Stimulated activated CD8-positive, alpha-beta memory T cell treated with anti-CD3 and anti-CD28 coated beads, Interleukin-15, amount 100 ng/mL, for 1 hour (primary cell): ENCODE measurements around the gene SSC5D.
"Not testable (repeated sequence)": the region's sequence is repeated elsewhere in the genome, so short reads cannot be mapped to it uniquely, and the experiment has no call there.

Experiments
- DNase-seq: peaks from one replicate; pipeline ENCODE4 v3.0.0-alpha.2; 2020; ENCODE audit warnings: low read depth

The SSC5D gene

DNA sequence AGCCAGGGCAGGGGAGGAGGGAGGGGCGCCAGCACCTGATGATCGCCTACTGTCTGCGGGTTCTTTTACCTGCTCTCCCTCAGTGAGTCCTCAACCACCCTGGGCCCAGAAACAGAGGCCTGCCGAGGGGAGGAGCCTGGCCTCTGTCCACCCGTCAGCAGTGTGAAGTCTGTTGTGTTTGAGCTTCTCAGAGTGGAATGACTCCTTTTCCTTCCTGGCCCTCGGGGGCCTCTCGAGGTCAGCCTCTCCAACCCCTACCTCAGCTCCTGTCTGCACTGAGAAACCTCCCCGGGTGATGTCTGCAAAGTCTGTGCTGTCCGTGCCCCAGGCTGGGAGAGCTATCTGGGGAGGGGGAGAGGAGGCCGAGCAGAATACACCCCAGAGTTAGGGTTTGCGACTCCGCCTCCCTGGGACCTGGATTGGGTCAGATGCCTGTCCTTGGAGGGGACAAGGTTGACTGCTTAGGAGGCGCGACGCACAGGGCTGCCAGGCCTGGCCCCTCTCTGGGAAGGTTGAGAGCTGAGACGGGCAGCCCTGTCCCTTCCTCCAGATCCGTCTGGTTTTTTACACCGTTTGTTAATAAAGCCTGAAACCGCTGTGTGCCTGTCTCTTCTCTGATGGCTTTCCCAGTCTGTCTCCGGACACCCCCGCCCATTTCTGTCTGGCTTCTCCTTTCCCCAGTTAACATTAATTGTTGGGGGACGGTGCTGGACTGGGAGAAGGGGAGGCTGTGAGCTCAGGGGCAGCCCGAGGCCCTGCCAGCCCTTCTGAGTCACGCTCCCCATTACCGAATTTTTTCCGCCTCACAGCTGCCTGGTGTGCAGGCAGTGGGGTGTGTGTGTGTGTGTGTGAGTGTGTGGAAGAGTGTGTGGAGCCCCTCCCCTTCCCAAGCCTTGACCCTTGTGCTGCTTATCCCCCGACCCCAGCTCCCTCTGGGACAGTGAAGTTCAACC lies 989 bp upstream of the SSC5D start:
- DNase-seq = no peak

DNA sequence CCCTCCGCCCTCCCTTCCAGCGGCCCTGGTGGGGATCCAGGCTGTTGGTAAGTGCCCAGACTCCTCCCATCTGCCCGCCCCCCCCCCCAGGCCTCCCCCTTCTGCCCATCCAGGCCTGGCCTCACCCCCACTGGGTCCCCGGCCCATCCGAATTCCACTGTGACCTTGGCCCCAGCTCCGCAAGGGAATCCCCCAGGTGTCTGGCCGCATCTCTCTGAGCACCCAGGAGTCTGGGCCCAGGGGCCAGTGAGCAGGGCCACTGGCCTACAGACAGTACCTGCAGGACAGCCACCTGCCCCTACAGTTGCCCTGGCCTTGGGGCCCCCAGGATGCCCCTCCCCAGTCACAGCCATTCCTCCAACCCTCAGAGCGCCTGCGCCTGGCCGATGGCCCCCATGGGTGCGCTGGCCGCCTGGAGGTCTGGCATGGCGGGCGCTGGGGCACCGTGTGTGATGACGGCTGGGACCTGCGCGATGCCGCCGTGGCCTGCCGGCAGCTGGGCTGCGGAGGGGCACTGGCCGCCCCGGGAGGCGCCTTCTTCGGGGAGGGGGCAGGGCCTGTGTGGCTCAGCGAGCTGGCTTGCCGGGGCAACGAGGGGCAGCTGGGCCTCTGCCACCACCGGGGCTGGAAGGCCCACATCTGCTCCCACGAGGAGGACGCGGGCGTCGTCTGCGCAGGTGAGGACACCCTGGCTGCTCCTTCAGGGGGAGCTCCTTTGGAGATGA lies 912 bp downstream of the SSC5D start:
- no peak for DNase-seq

DNA sequence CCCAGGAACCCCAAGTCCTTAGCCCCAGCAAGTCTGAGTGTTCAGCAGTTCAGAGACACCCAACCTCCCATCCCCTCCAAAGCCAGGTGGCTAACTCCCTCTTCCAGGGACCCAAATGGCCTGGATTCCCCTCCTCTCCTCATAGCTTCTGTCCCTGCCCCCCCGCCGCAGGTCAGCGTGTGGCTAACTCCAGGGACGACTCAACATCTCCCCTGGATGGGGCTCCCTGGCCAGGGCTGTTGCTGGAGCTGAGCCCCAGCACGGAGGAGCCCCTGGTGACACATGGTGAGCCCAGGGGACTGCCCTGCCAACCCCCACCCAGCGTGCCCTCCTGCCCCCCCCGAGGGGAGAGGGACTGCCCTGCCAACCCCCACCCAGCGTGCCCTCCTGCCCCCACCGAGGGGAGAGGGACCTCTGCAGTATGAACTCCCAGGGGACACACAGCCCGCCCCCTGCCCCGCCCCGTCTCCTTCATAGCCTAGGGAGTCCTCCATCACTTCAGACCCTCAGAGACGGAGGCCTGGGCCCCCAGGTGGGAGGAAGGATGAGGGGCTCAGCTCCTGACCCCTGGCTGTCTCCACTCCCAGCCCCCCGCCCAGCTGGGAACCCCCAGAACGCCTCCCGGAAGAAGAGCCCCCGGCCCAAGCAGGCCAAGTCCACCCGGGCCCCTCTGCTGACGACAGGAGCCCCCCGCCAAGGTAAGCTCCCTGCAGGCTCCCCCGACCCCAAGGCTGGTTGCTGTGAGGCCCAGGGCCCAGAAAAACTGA lies 1.7 kb downstream of the SSC5D start:
- DNase-seq = no peak

- no peak for DNase-seq
Measured at GRCh38 chr19:55490478-55491432, 2.5 kb downstream of the SSC5D start.

DNA sequence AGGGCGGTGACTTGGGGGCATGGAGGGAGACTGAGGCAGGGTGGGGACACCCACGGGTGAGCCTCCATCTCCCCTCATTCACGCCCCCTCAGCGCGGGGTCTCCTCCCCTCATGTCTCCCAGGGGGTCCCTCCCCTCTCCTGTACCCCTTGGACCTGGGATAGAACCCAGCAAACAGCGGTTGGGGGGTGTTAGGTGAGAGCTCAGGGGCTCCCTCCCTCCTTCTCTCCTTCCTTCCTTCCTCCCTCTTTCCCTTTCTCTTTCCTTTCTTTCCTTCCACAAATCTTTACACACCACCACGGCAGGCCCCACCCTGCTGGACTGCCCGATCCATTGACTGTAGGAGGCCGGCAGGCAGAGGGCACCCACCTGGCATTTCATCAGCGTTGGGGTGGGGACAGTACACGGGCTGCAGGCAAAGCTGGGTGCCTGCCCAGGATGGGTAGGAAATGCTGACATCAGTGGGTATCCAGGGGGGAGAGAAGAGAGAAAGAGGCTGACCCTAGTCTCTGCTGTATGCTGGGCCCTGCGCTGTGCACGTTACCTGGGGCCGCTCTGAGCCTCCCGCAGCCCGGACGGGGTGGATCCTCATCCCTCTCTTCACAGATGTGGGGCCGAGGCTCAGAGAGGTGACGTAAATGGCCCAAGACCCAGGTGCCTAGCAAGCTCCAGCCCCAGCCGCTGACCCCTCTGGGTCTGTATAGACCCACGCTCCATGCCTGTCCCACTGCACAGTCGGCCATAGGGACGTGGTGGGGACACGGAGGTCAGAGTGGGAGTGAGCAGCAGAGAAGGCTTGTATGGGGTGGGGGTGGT lies 3.5 kb downstream of the SSC5D start:
- no peak for DNase-seq

- DNase-seq = no peak
Measured at GRCh38 chr19:55492362-55492944, 4.2 kb downstream of the SSC5D start.

GRCh38 chr19:55493052-55493644 lies 4.9 kb downstream of the SSC5D start:
- no peak for DNase-seq

DNA sequence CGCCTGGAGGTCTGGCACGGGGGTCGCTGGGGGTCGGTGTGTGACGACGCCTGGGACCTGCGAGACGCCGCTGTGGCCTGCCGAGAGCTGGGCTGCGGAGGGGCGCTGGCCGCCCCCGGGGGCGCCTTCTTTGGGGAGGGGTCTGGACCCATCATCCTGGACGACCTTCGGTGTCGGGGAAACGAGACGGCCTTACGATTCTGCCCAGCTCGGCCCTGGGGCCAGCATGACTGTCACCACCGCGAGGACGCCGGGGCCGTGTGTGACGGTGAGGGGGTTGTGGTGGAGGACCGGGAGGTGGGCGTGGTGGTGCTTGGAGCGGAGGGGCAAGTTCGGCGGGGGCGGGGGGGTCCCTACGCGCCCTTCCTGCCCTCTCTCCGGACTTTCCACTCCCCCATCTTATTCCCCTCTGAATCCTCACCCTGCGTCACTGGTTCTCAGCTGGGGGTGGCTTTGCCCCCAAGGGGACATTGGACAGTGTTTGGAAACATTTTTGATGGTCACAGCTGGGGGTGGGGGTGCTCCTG lies 5.5 kb downstream of the SSC5D start:
- DNase-seq = no peak

GRCh38 chr19:55494172-55494761 lies 6.0 kb downstream of the SSC5D start:
- no peak for DNase-seq

GRCh38 chr19:55495646-55496349 lies 7.6 kb downstream of the SSC5D start:
- no peak for DNase-seq

DNA sequence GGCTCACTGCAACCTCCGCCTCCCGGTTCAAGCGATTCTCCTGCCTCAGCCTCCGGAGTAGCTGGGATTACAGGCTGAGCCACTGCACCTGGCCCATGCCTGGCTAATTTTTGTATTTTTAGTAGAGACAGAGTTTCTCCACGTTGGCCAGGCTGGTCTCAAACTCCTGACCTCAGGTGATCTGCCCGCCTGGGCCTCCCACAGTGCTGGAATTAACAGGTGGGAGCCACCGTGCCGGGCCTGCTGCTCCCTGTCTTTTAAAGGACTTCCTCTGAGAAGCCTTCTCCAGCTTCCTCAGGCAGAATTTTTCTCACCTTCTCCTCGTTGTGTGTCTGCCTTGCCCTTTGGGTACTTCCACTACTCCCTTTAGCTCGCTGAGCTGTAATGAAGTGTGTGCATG lies 8.6 kb downstream of the SSC5D start:
- not testable (repeated sequence) for DNase-seq

- no peak for DNase-seq
Measured at GRCh38 chr19:55497763-55498162, 9.5 kb downstream of the SSC5D start.

DNA sequence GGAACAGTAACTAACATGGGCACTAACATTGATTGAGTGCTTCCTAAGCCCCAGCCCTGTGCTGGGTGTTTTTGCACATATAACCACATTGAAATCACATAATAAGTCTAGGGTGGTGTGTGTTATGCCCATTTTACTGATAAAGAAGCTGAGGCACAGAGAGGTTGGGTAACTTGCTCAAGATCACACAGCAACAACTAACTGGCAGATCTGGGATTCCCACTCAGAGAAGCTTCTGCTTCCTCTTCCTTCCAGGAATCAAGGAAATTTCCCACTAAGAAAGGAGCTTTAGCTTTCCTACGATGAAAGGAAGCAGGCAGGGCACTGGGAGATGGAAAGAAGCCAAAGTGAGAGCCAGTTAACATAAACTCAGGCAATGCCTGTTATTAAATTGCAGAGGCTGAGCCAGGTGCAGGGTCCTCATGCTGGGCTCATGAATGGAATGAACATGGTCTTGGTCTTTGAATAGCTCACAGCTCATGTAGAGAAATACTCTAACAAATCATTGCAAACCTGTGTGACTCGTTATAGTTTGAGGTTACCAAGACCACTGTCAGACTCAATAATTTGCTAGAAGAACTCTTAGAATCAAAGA lies 10.1 kb downstream of the SSC5D start:
- DNase-seq = no peak

DNA sequence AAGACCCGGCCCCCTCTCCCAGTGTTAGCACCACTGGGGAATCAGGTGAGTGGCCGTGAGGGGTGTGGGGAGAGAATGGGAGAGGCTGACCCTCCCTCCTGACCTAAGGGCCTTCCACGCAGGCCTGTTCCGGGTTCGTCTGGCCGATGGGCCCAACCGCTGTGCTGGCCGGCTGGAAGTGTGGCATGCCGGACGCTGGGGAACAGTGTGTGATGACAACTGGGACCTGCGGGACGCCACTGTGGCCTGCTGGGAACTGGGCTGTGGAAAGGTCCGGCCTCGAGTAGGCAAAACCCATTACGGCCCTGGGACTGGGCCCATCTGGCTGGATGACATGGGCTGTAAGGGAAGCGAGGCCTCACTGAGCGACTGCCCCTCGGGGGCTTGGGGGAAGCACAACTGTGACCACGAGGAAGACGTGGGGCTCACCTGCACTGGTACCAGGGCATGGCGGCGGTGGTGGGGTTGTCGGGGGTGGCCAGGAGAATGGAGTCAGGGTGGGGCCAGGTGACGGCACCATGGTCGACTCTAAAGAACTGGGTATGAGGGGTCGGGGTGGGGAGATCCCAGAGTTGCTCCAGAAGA lies 12.2 kb downstream of the SSC5D start:
- DNase-seq = no peak

- no peak for DNase-seq
Measured at GRCh38 chr19:55502197-55502952, 14.1 kb downstream of the SSC5D start.

DNA sequence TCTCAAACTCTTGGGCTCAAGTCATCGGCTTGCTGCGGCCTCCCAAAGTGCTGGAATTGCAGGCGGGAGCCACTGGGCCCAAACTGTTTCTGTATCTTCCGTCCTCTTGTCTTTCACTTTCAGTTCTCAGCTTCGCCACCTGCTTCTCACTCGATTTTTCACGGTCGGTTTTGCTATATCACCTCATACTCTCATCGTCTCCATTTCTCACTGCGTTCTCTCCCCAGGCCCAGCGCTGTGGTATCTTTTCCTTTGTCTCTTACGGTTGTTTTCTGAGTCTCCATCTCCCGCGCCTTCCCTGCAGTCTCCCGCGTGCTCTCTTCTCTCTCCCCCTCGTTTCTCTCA lies 14.9 kb downstream of the SSC5D start:
- no peak for DNase-seq
